Measurements from ENCODE around the gene OR2T33.
"Not testable (repeated sequence)": the region's sequence is repeated elsewhere in the genome, so short reads cannot be mapped to it uniquely, and the experiment has no call there.

The OR2T33 gene

GRCh38 chr1:248277876-248278275 is at the start of gene OR2T33:
Gene OR2T33 (minus strand): TSS chr1:248277976. CDS start chr1:248273814, 4,162 bp downstream.
- Histone ChIP-seq H3K9ac (ENCODE audit: low read length) (no peak within 1 kb of the TSS), H3K9me3 (ENCODE audit: low read length) (no peaks in the 10 kb centered on the region), H3K9me2 (ENCODE audit: low read depth, low read length) (no peaks in the 10 kb centered on the region), H3K36me3 (ENCODE audit: insufficient read depth, low read length) (no peaks in the 10 kb centered on the region), H3K27me3 (ENCODE audit: insufficient read depth, low read length) (no peaks in the 10 kb centered on the region), H3K27ac (ENCODE audit: low read depth, low read length, poor library complexity, severe bottlenecking) (no peak within 1 kb of the TSS), H4K20me1 (ENCODE audit: insufficient read depth, low read length) (no peaks in the 10 kb centered on the region), H3F3A (ENCODE audit: insufficient read depth, low read length) (no peaks in the 10 kb centered on the region), H3K79me2 (ENCODE audit: insufficient read depth, low read length) (no peaks in the 10 kb centered on the region), H2AFZ (ENCODE audit: low read length) (no peak within 1 kb of the TSS), H3K4me2 (ENCODE audit: low read length) (no peak within 1 kb of the TSS), H3K4me1 (ENCODE audit: insufficient read depth, low read length, severe bottlenecking) (no peaks in the 10 kb centered on the region), H3K4me3 (ENCODE audit: low read depth, low read length, poor library complexity, severe bottlenecking) (no peak within 1 kb of the TSS)
- no peak for TF ChIP-seq EZH2 (IDR thresholded peaks at IDR 0.05; ENCODE audit: borderline replicate concordance, low read length)
- no peak for TF ChIP-seq CTCF (IDR thresholded peaks at IDR 0.05; ENCODE audit: low read length)

DNA sequence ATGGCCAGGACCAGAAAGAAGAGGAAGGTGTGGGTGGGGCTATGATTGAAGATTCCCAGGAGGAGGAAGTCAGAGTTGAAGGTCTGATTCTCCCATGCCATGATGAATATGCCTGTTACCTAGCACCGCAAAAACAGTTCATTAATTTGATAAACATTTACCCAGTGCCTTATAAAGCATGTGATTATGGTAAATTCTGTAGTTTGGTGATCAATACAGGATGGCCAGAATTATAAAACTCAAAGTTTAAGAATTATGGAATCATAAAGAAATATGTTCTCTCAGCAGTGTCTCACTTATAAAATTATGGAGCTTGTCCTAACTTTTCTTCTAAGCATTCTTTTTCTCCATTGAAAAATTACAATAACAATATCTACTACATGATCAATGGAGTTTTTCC is 46.7 kb upstream of the OR2T33 start, which contains the start of gene OR2M7:
TSS of gene OR2M7 (minus strand) at position 101 of the 400 bp plus-strand sequence. CDS start at position 101, 0 bp downstream.
- TF ChIP-seq EZH2 (IDR thresholded peaks at IDR 0.05; ENCODE audit: borderline replicate concordance, low read length) (no peak), CTCF (IDR thresholded peaks at IDR 0.05; ENCODE audit: low read length) (no peak)
- Histone ChIP-seq H3K4me1 (ENCODE audit: insufficient read depth, low read length, severe bottlenecking) (no peaks in the 10 kb centered on the region), H3K36me3 (ENCODE audit: insufficient read depth, low read length) (no peaks in the 10 kb centered on the region), H4K20me1 (ENCODE audit: insufficient read depth, low read length) (no peaks in the 10 kb centered on the region), H3F3A (ENCODE audit: insufficient read depth, low read length) (no peaks in the 10 kb centered on the region), H3K79me2 (ENCODE audit: insufficient read depth, low read length) (no peaks in the 10 kb centered on the region), H3K9me3 (ENCODE audit: low read length) (no peaks in the 10 kb centered on the region), H2AFZ (ENCODE audit: low read length) (no peak within 1 kb of the TSS), H3K4me3 (ENCODE audit: low read depth, low read length, poor library complexity, severe bottlenecking) (no peak within 1 kb of the TSS), H3K4me2 (ENCODE audit: low read length) (no peak within 1 kb of the TSS), H3K9ac (ENCODE audit: low read length) (no peak within 1 kb of the TSS), H3K27me3 (ENCODE audit: insufficient read depth, low read length) (no peaks in the 10 kb centered on the region), H3K27ac (ENCODE audit: low read depth, low read length, poor library complexity, severe bottlenecking) (no peak within 1 kb of the TSS), H3K9me2 (ENCODE audit: low read depth, low read length) (no peaks in the 10 kb centered on the region)

GRCh38 chr1:248316796-248317195 is 39.0 kb upstream of the OR2T33 start:
- no peak overlapping the region for H2AFZ ChIP-seq (ENCODE audit: low read length)
- H3K4me3 ChIP-seq (ENCODE audit: low read depth, low read length, poor library complexity, severe bottlenecking), result no peak overlapping the region
- no peak overlapping the region for H3K4me2 ChIP-seq (ENCODE audit: low read length)
- no peaks in the 10 kb centered on the region for H4K20me1 ChIP-seq (ENCODE audit: insufficient read depth, low read length)
- H3K4me1 ChIP-seq (ENCODE audit: insufficient read depth, low read length, severe bottlenecking), result no peaks in the 10 kb centered on the region
- H3K27ac ChIP-seq (ENCODE audit: low read depth, low read length, poor library complexity, severe bottlenecking), result no peak overlapping the region
- H3K27me3 ChIP-seq (ENCODE audit: insufficient read depth, low read length), result no peaks in the 10 kb centered on the region
- no peaks in the 10 kb centered on the region for H3K9me3 ChIP-seq (ENCODE audit: low read length)
- no peak overlapping the region for H3K9ac ChIP-seq (ENCODE audit: low read length)
- H3K9me2 ChIP-seq (ENCODE audit: low read depth, low read length), result no peaks in the 10 kb centered on the region
- no peaks in the 10 kb centered on the region for H3K79me2 ChIP-seq (ENCODE audit: insufficient read depth, low read length)
- TF ChIP-seq CTCF (IDR thresholded peaks at IDR 0.05; ENCODE audit: low read length), result no peak
- TF ChIP-seq EZH2 (IDR thresholded peaks at IDR 0.05; ENCODE audit: borderline replicate concordance, low read length), result no peak
- H3K36me3 ChIP-seq (ENCODE audit: insufficient read depth, low read length), result no peaks in the 10 kb centered on the region
- no peaks in the 10 kb centered on the region for H3F3A ChIP-seq (ENCODE audit: insufficient read depth, low read length)

DNA sequence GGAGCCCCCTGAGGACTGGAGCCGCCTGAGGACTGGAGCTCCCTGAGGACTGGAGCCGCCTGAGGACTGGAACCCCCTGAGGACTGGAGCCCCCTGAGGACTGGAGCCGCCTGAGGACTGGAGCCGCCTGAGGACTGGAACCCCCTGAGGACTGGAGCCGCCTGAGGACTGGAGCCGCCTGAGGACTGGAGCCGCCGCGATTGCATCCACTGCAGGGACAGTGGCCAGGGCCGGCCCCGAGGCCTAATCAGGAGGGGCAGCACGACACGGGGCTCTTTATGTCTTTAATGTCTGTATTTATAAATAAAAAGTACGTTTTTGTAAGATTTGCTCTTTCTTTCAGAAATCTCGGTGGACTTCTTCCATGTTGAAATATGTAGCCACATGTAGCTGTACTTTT is 29.0 kb upstream of the OR2T33 start:
- not testable (repeated sequence) for H3K4me3 ChIP-seq (ENCODE audit: low read depth, low read length, poor library complexity, severe bottlenecking); H3K9ac ChIP-seq (ENCODE audit: low read length); H2AFZ ChIP-seq (ENCODE audit: low read length); H3K4me2 ChIP-seq (ENCODE audit: low read length); H3F3A ChIP-seq (ENCODE audit: insufficient read depth, low read length); H3K79me2 ChIP-seq (ENCODE audit: insufficient read depth, low read length); H3K9me3 ChIP-seq (ENCODE audit: low read length); H3K9me2 ChIP-seq (ENCODE audit: low read depth, low read length); H3K4me1 ChIP-seq (ENCODE audit: insufficient read depth, low read length, severe bottlenecking); H4K20me1 ChIP-seq (ENCODE audit: insufficient read depth, low read length); H3K36me3 ChIP-seq (ENCODE audit: insufficient read depth, low read length); H3K27ac ChIP-seq (ENCODE audit: low read depth, low read length, poor library complexity, severe bottlenecking); H3K27me3 ChIP-seq (ENCODE audit: insufficient read depth, low read length)
